ENCODE data around the gene XRCC2. TPM values are rescaled to one million over a fixed set of nuclear protein-coding genes. Genes with fewer than 3 reads are reported as not detected.

The XRCC2 gene
- total and polyA plus RNA-seq, 2 of the 4 experiments (the other 2 are of a cell fraction): 2.2 to 3.6 TPM

- Histone ChIP-seq H3K4me1 (ENCODE audit: control insufficient read depth, insufficient read depth, low read length) (no peaks in the 10 kb centered on the region), H3K18ac (ENCODE audit: low read depth, low read length) (no peak overlapping the region), H3K9ac (ENCODE audit: low read depth, low read length) (no peak overlapping the region), H4K5ac (ENCODE audit: low read depth, low read length) (no peak overlapping the region), H2AK9ac (replicated peaks; ENCODE audit: low read depth, low read length, poor library complexity) (no peak overlapping the region), H3K9me3 (ENCODE audit: control insufficient read depth, insufficient read depth, low read length) (no peaks in the 10 kb centered on the region), H4K8ac (ENCODE audit: low read depth in 2 of 2, low read length in 2 of 2) (no peak overlapping the region), H2AFZ (replicated peaks; ENCODE audit: low read length, poor library complexity) (no peak overlapping the region), H2BK15ac (ENCODE audit: low read depth, low read length) (no peak overlapping the region), H2AK5ac (ENCODE audit: low read depth, low read length) (no peak overlapping the region), H2BK120ac (ENCODE audit: low read depth, low read length) (no peak overlapping the region), H3K56ac (ENCODE audit: extremely low read depth, insufficient read depth, low read length) (no peak overlapping the region), H3K4me3 (ENCODE audit: insufficient read depth, low read depth, low read length) (no peak overlapping the region), H3K14ac (replicated peaks; ENCODE audit: low read depth, low read length) (no peak overlapping the region), H3K4ac (ENCODE audit: low read depth, low read length) (no peak overlapping the region), H3K27me3 (ENCODE audit: control insufficient read depth, insufficient read depth, low read length) (no peaks in the 10 kb centered on the region), H3K36me3 (ENCODE audit: control insufficient read depth, insufficient read depth, low read length) (no peaks in the 10 kb centered on the region), H2BK20ac (ENCODE audit: low read depth, low read length) (no peak overlapping the region), H3K79me1 (ENCODE audit: low read depth in 1 of 2, low read length in 2 of 2) (no peaks in the 10 kb centered on the region), H3K9me1 (ENCODE audit: insufficient read depth, low read length) (no peaks in the 10 kb centered on the region), H3K4me2 (ENCODE audit: low read depth, low read length) (no peak overlapping the region), H3K23ac (ENCODE audit: low read depth, low read length) (no peak overlapping the region), H4K20me1 (ENCODE audit: insufficient read depth, low read length) (no peaks in the 10 kb centered on the region), H4K91ac (ENCODE audit: insufficient read depth, low read depth, low read length) (no peak overlapping the region), H3K27ac (ENCODE audit: insufficient read depth, low read length) (no peak overlapping the region), H2BK5ac (ENCODE audit: low read depth, low read length, poor library complexity, severe bottlenecking) (no peak overlapping the region)
- CTCF ChIA-PET: no interaction called here
- no TSS peak for BruUV-seq (replicated peaks)
- ATAC-seq (ENCODE audit: low read depth) (no peak), DNase-seq (no peak)
- intact Hi-C loops (cut with micrococcal nuclease) (no loop called here), in situ Hi-C loops (cut with MboI; ENCODE audit: low sequenced_read_pairs) (no loop called here), dilution Hi-C loops (cut with HindIII; ENCODE audit: low sequenced_read_pairs, unreplicated experiment) (no loop called here)
- POLR2A ChIA-PET (ENCODE audit: unreplicated experiment): no interaction called here
- TF ChIP-seq CTCF (conservative IDR thresholded peaks at IDR 0.05; ENCODE audit: low read depth, low read length): no peak
- no peak for TF ChIP-seq MXI1 (IDR thresholded peaks at IDR 0.05; ENCODE audit: borderline replicate concordance, low read depth, low read length)
- TF ChIP-seq RAD21 (IDR thresholded peaks at IDR 0.05; ENCODE audit: low read length): no peak
- no peak for TF ChIP-seq SMC3 (IDR thresholded peaks at IDR 0.05; ENCODE audit: low read depth, low read length)
- 100% methylated on average over 1 of the region's 9 CpGs; no CpG with 5 or more reads in 1 of the 2 experiments for WGBS, 2 experiments (ENCODE audit: extremely low coverage in 2 of 2, insufficient read length in 1 of 2)
Measured at GRCh38 chr7:152711444-152711944, 35.6 kb upstream of the XRCC2 start.

Data from IMR-90 (cell line).